H1 (cell line): ENCODE results near the gene LONP2.

Experiments used
- EP300 ChIP-seq, 2 experiments: IDR thresholded peaks; 1 replicate in 1 of 2; 2 replicates in 1 of 2; pipeline ENCODE4 v1.6.1; 2011 to 2012; ENCODE audit warnings: low read depth in 2 of 2, low read length in 2 of 2, mild to moderate bottlenecking in 2 of 2, borderline replicate concordance in 1 of 2, inconsistent platforms in 1 of 2, moderate library complexity in 1 of 2
- KDM1A ChIP-seq: fragments of 200-600, 300-600 bp; sonication (generic); IDR thresholded peaks from 2 replicates; pipeline ENCODE4 v1.7.1; 2016; ENCODE audit warnings: mild to moderate bottlenecking, low read length, borderline replicate concordance
- POLR2A ChIP-seq, 2 experiments: IDR thresholded peaks; 1 replicate in 1 of 2; 2 replicates in 1 of 2; pipeline ENCODE4 v1.6.1; 2011; ENCODE audit warnings: low read depth in 2 of 2, low read length in 2 of 2, mild to moderate bottlenecking in 2 of 2; ENCODE audit errors: control extremely low read depth in 1 of 2
- TAF1 ChIP-seq: IDR thresholded peaks from 2 replicates; pipeline ENCODE4 v1.6.1; 2011; ENCODE audit warnings: mild to moderate bottlenecking, low read depth, low read length
- TF ChIP-seq, protein P1 (sequence below): IDR thresholded peaks from 2 replicates; pipeline ENCODE4 v1.6.1; 2011; ENCODE audit warnings: low read depth, mild to moderate bottlenecking, low read length; ENCODE audit not compliant: insufficient read depth
- TF ChIP-seq, protein P2 (sequence below): IDR thresholded peaks from 2 replicates; pipeline ENCODE4 v1.6.1; 2012; ENCODE audit warnings: low read length, inconsistent platforms

DNA sequence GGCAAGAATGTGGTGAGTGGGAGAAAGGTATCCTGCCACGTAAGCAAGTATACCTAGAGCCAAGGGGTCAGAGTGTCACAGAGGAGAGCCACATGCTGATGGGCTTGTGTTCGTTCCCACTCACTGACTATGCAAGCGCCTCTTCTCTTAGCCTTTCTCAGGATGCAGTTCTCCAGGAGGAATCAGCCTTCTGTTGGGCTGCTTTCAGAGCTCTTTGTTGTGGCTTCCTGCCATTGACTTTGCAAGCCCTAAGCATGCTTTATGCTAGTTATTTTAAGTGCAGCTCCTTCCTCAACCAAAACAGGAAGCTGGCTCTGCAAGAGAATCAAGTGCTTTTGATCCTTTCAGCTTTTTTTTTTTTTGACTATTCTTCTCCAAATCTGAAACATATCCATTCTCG is 74.5 kb downstream of the LONP2 start:
- TF ChIP-seq KDM1A (no peak), POLR2A (IDR thresholded peaks at IDR 0.05; ENCODE audit: control extremely low read depth in 1 of 2, low read depth in 2 of 2, low read length in 2 of 2) (no peak), EP300 (IDR thresholded peaks at IDR 0.05; ENCODE audit: borderline replicate concordance in 1 of 2, low read depth in 2 of 2, low read length in 2 of 2) (no peak), TAF1 (no peak)
- TF ChIP-seq, protein P1, sequence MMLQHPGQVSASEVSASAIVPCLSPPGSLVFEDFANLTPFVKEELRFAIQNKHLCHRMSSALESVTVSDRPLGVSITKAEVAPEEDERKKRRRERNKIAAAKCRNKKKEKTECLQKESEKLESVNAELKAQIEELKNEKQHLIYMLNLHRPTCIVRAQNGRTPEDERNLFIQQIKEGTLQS, result no peak
- TF ChIP-seq, protein P2, sequence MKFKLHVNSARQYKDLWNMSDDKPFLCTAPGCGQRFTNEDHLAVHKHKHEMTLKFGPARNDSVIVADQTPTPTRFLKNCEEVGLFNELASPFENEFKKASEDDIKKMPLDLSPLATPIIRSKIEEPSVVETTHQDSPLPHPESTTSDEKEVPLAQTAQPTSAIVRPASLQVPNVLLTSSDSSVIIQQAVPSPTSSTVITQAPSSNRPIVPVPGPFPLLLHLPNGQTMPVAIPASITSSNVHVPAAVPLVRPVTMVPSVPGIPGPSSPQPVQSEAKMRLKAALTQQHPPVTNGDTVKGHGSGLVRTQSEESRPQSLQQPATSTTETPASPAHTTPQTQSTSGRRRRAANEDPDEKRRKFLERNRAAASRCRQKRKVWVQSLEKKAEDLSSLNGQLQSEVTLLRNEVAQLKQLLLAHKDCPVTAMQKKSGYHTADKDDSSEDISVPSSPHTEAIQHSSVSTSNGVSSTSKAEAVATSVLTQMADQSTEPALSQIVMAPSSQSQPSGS, result no peak
